ENCODE results near the gene KDM1B. TPM values are rescaled to one million over a fixed set of nuclear protein-coding genes. Genes with fewer than 3 reads are reported as not detected.

KDM1B gene
- polyA plus RNA-seq, 1 of the 3 experiments (the other 2 are of a cell fraction), result 9.4 TPM

DNA sequence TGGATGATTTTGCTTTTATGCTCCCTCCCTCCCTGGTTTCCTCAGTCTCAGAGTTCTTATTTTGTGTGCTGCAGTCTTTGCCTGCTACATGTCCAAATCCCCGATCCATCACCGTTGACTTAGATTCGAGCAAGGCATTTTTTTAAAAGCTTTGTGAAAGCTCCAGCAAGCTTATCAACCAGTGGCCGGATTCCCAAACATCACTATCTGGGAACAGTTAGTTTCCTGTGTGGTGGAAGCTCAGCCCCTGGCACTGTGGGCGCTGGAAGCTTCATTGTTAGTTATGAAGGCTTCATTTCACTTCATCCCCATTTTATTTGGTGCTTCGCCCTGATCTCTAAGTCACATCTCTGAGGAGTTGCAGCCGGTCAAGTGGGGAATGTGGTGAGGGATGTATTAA lies 64.4 kb downstream of the KDM1B start:
- CTCF ChIA-PET, result interaction anchor here (0.8 kb wide), 1 partner anchor 17 kb away, joined by 3 read pairs; no protein-coding TSS in a partner anchor
- peaks cover 9% of the 10 kb centered on the region for H3F3A ChIP-seq (replicated peaks; ENCODE audit: insufficient read depth)
- peaks cover under 1% of the 10 kb centered on the region; the same call in 1 of the 2 replicates for H3K79me2 ChIP-seq (ENCODE audit: insufficient read depth)
- no peaks in the 10 kb centered on the region for H3K27me3 ChIP-seq (ENCODE audit: insufficient read depth)
- H2AFZ ChIP-seq (ENCODE audit: low read depth), result no peak overlapping the region
- no peaks in the 10 kb centered on the region for H3K9me3 ChIP-seq
- H3K27ac ChIP-seq (ENCODE audit: low read depth in 2 of 2, low read length in 1 of 2), result no peak overlapping the region
- H4K20me1 ChIP-seq (ENCODE audit: insufficient read depth), result no peaks in the 10 kb centered on the region
- POLR2A ChIA-PET, result no interaction called here
- no peak for TF ChIP-seq RFX5 (IDR thresholded peaks at IDR 0.05; ENCODE audit: low read length)
- no peak for TF ChIP-seq SMC3 (IDR thresholded peaks at IDR 0.05; ENCODE audit: low read depth, low read length)
- TF ChIP-seq, protein P1, sequence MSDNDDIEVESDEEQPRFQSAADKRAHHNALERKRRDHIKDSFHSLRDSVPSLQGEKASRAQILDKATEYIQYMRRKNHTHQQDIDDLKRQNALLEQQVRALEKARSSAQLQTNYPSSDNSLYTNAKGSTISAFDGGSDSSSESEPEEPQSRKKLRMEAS (IDR thresholded peaks at IDR 0.05; ENCODE audit: low read depth), result no peak
- TF ChIP-seq EP300 (IDR thresholded peaks at IDR 0.05; ENCODE audit: borderline replicate concordance in 1 of 2, low read depth in 1 of 2, low read length in 1 of 2), result no peak
- no peak for TF ChIP-seq RAD21 (IDR thresholded peaks at IDR 0.05; ENCODE audit: low read length)
- TF ChIP-seq REST (IDR thresholded peaks at IDR 0.05; ENCODE audit: low read depth, low read length), result no peak
- no peak for TF ChIP-seq TCF12 (IDR thresholded peaks at IDR 0.05)
- no peak for TF ChIP-seq ZBTB33 (IDR thresholded peaks at IDR 0.05; ENCODE audit: borderline replicate concordance, low read depth)
- no peak for TF ChIP-seq SIN3A (IDR thresholded peaks at IDR 0.05; ENCODE audit: borderline replicate concordance, low read depth, low read length)
- TF ChIP-seq TAF1 (IDR thresholded peaks at IDR 0.05; ENCODE audit: borderline replicate concordance, low read depth, low read length), result no peak
- no peak for TF ChIP-seq YY1 (IDR thresholded peaks at IDR 0.05; ENCODE audit: low read depth)
- TF ChIP-seq NFIC (IDR thresholded peaks at IDR 0.05; ENCODE audit: borderline replicate concordance), result no peak
- TF ChIP-seq CTCF (IDR thresholded peaks at IDR 0.05), result no peak
- no peak for TF ChIP-seq EZH2phosphoT487 (IDR thresholded peaks at IDR 0.05; ENCODE audit: borderline replicate concordance, low read depth)
- TF ChIP-seq MXI1 (IDR thresholded peaks at IDR 0.05; ENCODE audit: low read depth, low read length), result no peak
- no peak for TF ChIP-seq USF1 (IDR thresholded peaks at IDR 0.05; ENCODE audit: borderline replicate concordance, low read depth)
- TF ChIP-seq FOXJ3 (CRISPR knock-in tag; IDR thresholded peaks at IDR 0.05), result no peak
- no peaks in the 10 kb centered on the region for H3K4me1 ChIP-seq (ENCODE audit: control insufficient read depth in 1 of 2, insufficient read depth in 2 of 2, low read depth in 1 of 2, low read length in 1 of 2)
- H3K4me3 ChIP-seq (ENCODE audit: low read depth in 2 of 2, low read length in 1 of 2), result no peak overlapping the region
- 85% methylated on average over 7 of the region's 7 CpGs for WGBS (ENCODE audit: low lambda C conversion rate)
- H3K9me2 ChIP-seq, result no peaks in the 10 kb centered on the region
- no peak overlapping the region for H3K9ac ChIP-seq
- H3K36me3 ChIP-seq (replicated peaks in 1 of 2; ENCODE audit: control insufficient read depth in 1 of 2, insufficient read depth in 2 of 2, low read length in 1 of 2), result peaks cover 35 to 36% of the 10 kb centered on the region in 2 experiments
- no peak for DNase-seq
- no peak overlapping the region for H3K4me2 ChIP-seq

Data from SK-N-SH (cell line).